IgD-negative memory B cell (primary cell): ENCODE measurements around the gene RRP1. TPM values are rescaled to one million over a fixed set of nuclear protein-coding genes. Genes with fewer than 3 reads are reported as not detected.

Source experiments
- H3K27ac Mint-ChIP-seq, 3 donors: one replicate each; pipeline ENCODE4 v1.8.0; 2020 to 2022; ENCODE audit warnings: mild to moderate bottlenecking in 3 of 3, mixed read lengths in 3 of 3, moderate library complexity in 1 of 3
- H3K27me3 Mint-ChIP-seq: one replicate; pipeline ENCODE4 v1.8.0; 2021; ENCODE audit warnings: mixed read lengths
- H3K36me3 Mint-ChIP-seq: one replicate; pipeline ENCODE4 v1.8.0; 2020; ENCODE audit warnings: mild to moderate bottlenecking, mixed read lengths
- H3K4me1 Mint-ChIP-seq, 3 donors: one replicate each; pipeline ENCODE4 v1.8.0; 2020 to 2022; ENCODE audit warnings: mixed read lengths in 3 of 3, mild to moderate bottlenecking in 1 of 3
- H3K4me3 Mint-ChIP-seq, 4 donors: one replicate each; pipeline ENCODE4 v1.8.0; 2020 to 2022; ENCODE audit warnings: mild to moderate bottlenecking in 4 of 4, mixed read lengths in 4 of 4, moderate library complexity in 3 of 4
- H3K9me3 Mint-ChIP-seq, 3 donors: one replicate each; pipeline ENCODE4 v1.8.0; 2020 to 2021; ENCODE audit warnings: mixed read lengths in 3 of 3, mild to moderate bottlenecking in 1 of 3
- polyA plus RNA-seq: library from polyadenylated mRNA; unstranded; fragments of 300-500 nt; fragmentation: Illumina TruSeq; gene quantifications from one replicate; pipeline ENCODE4 v1.2.3, GENCODE V29; 2021

The RRP1 gene
- polyA plus RNA-seq, 1 donor from 2014 or later, result 18.2 TPM

- Mint-ChIP-seq H3K4me3 (peak overlapping the region in 1 of 4 donors; percentile 53), H3K4me1 (peaks cover 6 to 19% (median 13%) of the 10 kb centered on the region in 3 donors), H3K27me3 (peaks cover 1% of the 10 kb centered on the region), H3K27ac (peak overlapping the region in 2 of 3 donors; percentile 24 to 51), H3K36me3 (no peaks in the 10 kb centered on the region), H3K9me3 (no peaks in the 10 kb centered on the region)
Measured at GRCh38 chr21:43779660-43780059, 9.7 kb upstream of the RRP1 start.

- Mint-ChIP-seq H3K36me3 (no peaks in the 10 kb centered on the region), H3K9me3 (no peaks in the 10 kb centered on the region), H3K27me3 (peaks cover 1% of the 10 kb centered on the region)
Measured at GRCh38 chr21:43781846-43782245, 7.5 kb upstream of the RRP1 start.

GRCh38 chr21:43782431-43783097 is 6.8 kb upstream of the RRP1 start:
- H3K27me3 Mint-ChIP-seq, result peaks cover 1% of the 10 kb centered on the region
- H3K4me1 Mint-ChIP-seq, result peaks cover 0 to 12% (median 9%) of the 10 kb centered on the region in 3 donors
- no peak overlapping the region for H3K27ac Mint-ChIP-seq
- H3K4me3 Mint-ChIP-seq, result peak overlapping the region in 1 of 4 donors; percentile 24
- H3K9me3 Mint-ChIP-seq, result no peaks in the 10 kb centered on the region
- H3K36me3 Mint-ChIP-seq, result no peaks in the 10 kb centered on the region

More at GRCh38 chr21:43781846-43782245, 7.5 kb upstream of the RRP1 start:
- H3K4me3 Mint-ChIP-seq, result peak overlapping the region in 1 of 4 donors; percentile 38
- no peak overlapping the region for H3K27ac Mint-ChIP-seq
- H3K4me1 Mint-ChIP-seq, result peaks cover 0 to 12% (median 11%) of the 10 kb centered on the region in 3 donors

- Mint-ChIP-seq H3K9me3 (no peaks in the 10 kb centered on the region), H3K27ac (peak overlapping the region in 1 of 3 donors; percentile 68), H3K36me3 (no peaks in the 10 kb centered on the region), H3K4me1 (peaks cover 0 to 10% (median 7%) of the 10 kb centered on the region in 3 donors), H3K27me3 (peaks cover 1% of the 10 kb centered on the region), H3K4me3 (peak overlapping the region in 2 of 4 donors; percentile 18 to 24)
Measured at GRCh38 chr21:43783098-43783700, 6.2 kb upstream of the RRP1 start.

GRCh38 chr21:43785134-43785533 is 4.2 kb upstream of the RRP1 start:
- peak overlapping the region in 1 of 4 donors; percentile 57 for H3K4me3 Mint-ChIP-seq
- H3K36me3 Mint-ChIP-seq, result no peaks in the 10 kb centered on the region
- no peak overlapping the region for H3K27ac Mint-ChIP-seq
- peaks cover 0 to 4% (median 3%) of the 10 kb centered on the region in 3 donors for H3K4me1 Mint-ChIP-seq
- H3K9me3 Mint-ChIP-seq, result no peaks in the 10 kb centered on the region
- H3K27me3 Mint-ChIP-seq, result no peaks in the 10 kb centered on the region

GRCh38 chr21:43786300-43786806 is 3.0 kb upstream of the RRP1 start:
- H3K27me3 Mint-ChIP-seq, result no peaks in the 10 kb centered on the region

GRCh38 chr21:43786807-43787440 is 2.5 kb upstream of the RRP1 start:
- H3K27ac Mint-ChIP-seq, result no peak overlapping the region
- peak overlapping the region in 1 of 4 donors; percentile 95 for H3K4me3 Mint-ChIP-seq
- H3K9me3 Mint-ChIP-seq, result no peaks in the 10 kb centered on the region
- peaks cover 0 to 16% (median 10%) of the 10 kb centered on the region in 3 donors for H3K4me1 Mint-ChIP-seq
- H3K27me3 Mint-ChIP-seq, result no peaks in the 10 kb centered on the region
- H3K36me3 Mint-ChIP-seq, result no peaks in the 10 kb centered on the region

More at GRCh38 chr21:43786300-43786806, 3.0 kb upstream of the RRP1 start:
- H3K4me3 Mint-ChIP-seq, result peak overlapping the region in 2 of 4 donors; percentile 57 to 60
- H3K9me3 Mint-ChIP-seq, result no peaks in the 10 kb centered on the region
- H3K27ac Mint-ChIP-seq, result peak overlapping the region in 2 of 3 donors; percentile 19 to 47
- H3K36me3 Mint-ChIP-seq, result no peaks in the 10 kb centered on the region
- H3K4me1 Mint-ChIP-seq, result peaks cover 0 to 13% (median 8%) of the 10 kb centered on the region in 3 donors

- H3K36me3 Mint-ChIP-seq, result peaks cover under 1% of the 10 kb centered on the region
- H3K9me3 Mint-ChIP-seq, result no peaks in the 10 kb centered on the region
- no peaks in the 10 kb centered on the region for H3K27me3 Mint-ChIP-seq
- H3K4me1 Mint-ChIP-seq, result peaks cover 0 to 17% (median 10%) of the 10 kb centered on the region in 3 donors
- H3K27ac Mint-ChIP-seq, result peak overlapping the region; percentile 77 to 85 (median 81)
- H3K4me3 Mint-ChIP-seq, result peak overlapping the region; percentile 91 to 98 (median 94)
Measured at GRCh38 chr21:43790010-43790524, 690 bp downstream of the RRP1 start.

GRCh38 chr21:43792406-43792805 is 3.0 kb downstream of the RRP1 start:
- H3K4me1 Mint-ChIP-seq, result peaks cover 0 to 17% (median 8%) of the 10 kb centered on the region in 3 donors
- H3K9me3 Mint-ChIP-seq, result no peaks in the 10 kb centered on the region
- peaks cover 5% of the 10 kb centered on the region for H3K36me3 Mint-ChIP-seq
- H3K4me3 Mint-ChIP-seq, result peak overlapping the region in 1 of 4 donors; percentile 77
- no peaks in the 10 kb centered on the region for H3K27me3 Mint-ChIP-seq
- peak overlapping the region in 2 of 3 donors; percentile 59 to 67 for H3K27ac Mint-ChIP-seq

GRCh38 chr21:43793243-43793642 is 3.9 kb downstream of the RRP1 start:
- no peaks in the 10 kb centered on the region for H3K9me3 Mint-ChIP-seq

GRCh38 chr21:43794311-43794710 is 4.9 kb downstream of the RRP1 start:
- Mint-ChIP-seq H3K36me3 (peaks cover 6% of the 10 kb centered on the region), H3K4me3 (peak overlapping the region in 1 of 4 donors; percentile 50), H3K27ac (peak overlapping the region in 1 of 3 donors; percentile 45)

More at GRCh38 chr21:43793243-43793642, 3.9 kb downstream of the RRP1 start:
- peaks cover 5% of the 10 kb centered on the region for H3K36me3 Mint-ChIP-seq
- H3K4me3 Mint-ChIP-seq, result peak overlapping the region in 1 of 4 donors; percentile 77
- no peaks in the 10 kb centered on the region for H3K27me3 Mint-ChIP-seq
- H3K27ac Mint-ChIP-seq, result peak overlapping the region in 1 of 3 donors; percentile 67
- peaks cover 0 to 17% (median 8%) of the 10 kb centered on the region in 3 donors for H3K4me1 Mint-ChIP-seq

GRCh38 chr21:43794857-43795256 is 5.5 kb downstream of the RRP1 start:
- no peak overlapping the region for H3K4me3 Mint-ChIP-seq
- peaks cover 6% of the 10 kb centered on the region for H3K36me3 Mint-ChIP-seq
- no peaks in the 10 kb centered on the region for H3K27me3 Mint-ChIP-seq
- peaks cover 0 to 16% (median 8%) of the 10 kb centered on the region in 3 donors for H3K4me1 Mint-ChIP-seq
- no peaks in the 10 kb centered on the region for H3K9me3 Mint-ChIP-seq
- peak overlapping the region in 1 of 3 donors; percentile 25 for H3K27ac Mint-ChIP-seq

More at GRCh38 chr21:43794311-43794710, 4.9 kb downstream of the RRP1 start:
- Mint-ChIP-seq H3K4me1 (peaks cover 0 to 17% (median 8%) of the 10 kb centered on the region in 3 donors), H3K9me3 (no peaks in the 10 kb centered on the region), H3K27me3 (no peaks in the 10 kb centered on the region)

GRCh38 chr21:43797415-43797814 is 8.0 kb downstream of the RRP1 start:
- H3K36me3 Mint-ChIP-seq, result peaks cover 14% of the 10 kb centered on the region
- no peaks in the 10 kb centered on the region for H3K27me3 Mint-ChIP-seq
- H3K27ac Mint-ChIP-seq, result no peak overlapping the region
- H3K4me3 Mint-ChIP-seq, result peak overlapping the region in 1 of 4 donors; percentile 5
- no peaks in the 10 kb centered on the region for H3K4me1 Mint-ChIP-seq
- no peaks in the 10 kb centered on the region for H3K9me3 Mint-ChIP-seq

- Mint-ChIP-seq H3K27me3 (no peaks in the 10 kb centered on the region), H3K4me3 (peak overlapping the region in 1 of 4 donors; percentile 5), H3K27ac (no peak overlapping the region), H3K9me3 (no peaks in the 10 kb centered on the region), H3K4me1 (no peaks in the 10 kb centered on the region), H3K36me3 (peaks cover 14% of the 10 kb centered on the region)
Measured at GRCh38 chr21:43797925-43798715, 8.7 kb downstream of the RRP1 start.
